ENCODE measurements around the gene HASPIN.

GRCh38 chr17:3682033-3682432 is 41.7 kb upstream of the HASPIN start:
- no peak for TF ChIP-seq POLR2AphosphoS5 (IDR thresholded peaks at IDR 0.05; ENCODE audit: low read depth, low read length)
- TF ChIP-seq TAF7 (optimal IDR thresholded peaks at IDR 0.05; ENCODE audit: borderline replicate concordance, low read depth, low read length) = no peak

Data from H1 (cell line).